ENCODE data around the gene CDKN2AIPNL.
A peak's percentile ranks its signal among the peaks of the same experiment; 100 is the strongest.
"Not testable (repeated sequence)": the region's sequence is repeated elsewhere in the genome, so short reads cannot be mapped to it uniquely, and the experiment has no call there.

CDKN2AIPNL gene

GRCh38 chr5:134387443-134387842 lies 24.2 kb downstream of the CDKN2AIPNL start:
- DNase-seq (ENCODE audit: low read depth), result no peak
- H3K4me3 ChIP-seq (ENCODE audit: low read depth, low read length), result no peak overlapping the region
- no peak for TF ChIP-seq CTCF (IDR thresholded peaks at IDR 0.05; ENCODE audit: insufficient read depth, low read depth, low read length, missing control alignments)

DNA sequence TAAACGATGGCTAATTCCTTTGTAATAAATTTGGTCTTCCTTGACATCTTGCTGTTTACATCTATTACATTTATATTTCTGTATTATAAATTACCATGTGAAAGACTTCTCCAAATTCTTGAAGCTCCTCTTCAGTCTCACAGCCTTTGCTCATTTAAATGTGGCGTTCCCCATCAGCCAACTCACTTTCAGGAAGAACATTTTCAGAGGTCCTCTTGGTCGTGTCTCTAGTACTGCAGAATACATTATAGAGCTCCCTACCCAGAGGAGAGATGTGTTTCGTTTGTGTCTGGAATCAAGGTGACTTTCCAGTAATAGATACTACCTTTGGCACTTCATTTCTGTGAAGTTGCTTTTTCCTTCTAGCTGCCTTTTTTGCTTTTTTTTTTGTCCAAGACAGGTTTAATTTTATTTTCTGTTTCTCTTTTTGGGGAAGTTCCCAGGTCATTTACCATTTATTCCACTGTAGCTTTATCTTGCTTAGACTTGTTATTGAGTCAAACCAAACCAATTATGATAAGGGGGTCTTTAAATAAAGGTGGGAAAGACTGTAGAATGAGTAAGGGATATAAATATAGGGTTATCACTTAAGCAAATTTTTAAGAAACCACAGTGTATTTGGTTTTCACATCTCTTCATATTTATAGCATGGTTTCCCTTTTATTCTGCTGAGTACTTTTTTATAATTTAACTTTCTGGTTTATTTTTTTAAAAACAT lies 27.5 kb downstream of the CDKN2AIPNL start:
- peak overlapping the region; percentile 27; the same call in 1 of the 2 replicates for H3K4me3 ChIP-seq (ENCODE audit: low read depth, low read length)
- DNase-seq (ENCODE audit: low read depth), result no peak
- TF ChIP-seq CTCF (IDR thresholded peaks at IDR 0.05; ENCODE audit: insufficient read depth, low read depth, low read length, missing control alignments), result no peak

GRCh38 chr5:134382204-134382603 lies 29.5 kb downstream of the CDKN2AIPNL start:
- H3K4me3 ChIP-seq (ENCODE audit: low read depth, low read length); DNase-seq (ENCODE audit: low read depth): not testable (repeated sequence)

DNA sequence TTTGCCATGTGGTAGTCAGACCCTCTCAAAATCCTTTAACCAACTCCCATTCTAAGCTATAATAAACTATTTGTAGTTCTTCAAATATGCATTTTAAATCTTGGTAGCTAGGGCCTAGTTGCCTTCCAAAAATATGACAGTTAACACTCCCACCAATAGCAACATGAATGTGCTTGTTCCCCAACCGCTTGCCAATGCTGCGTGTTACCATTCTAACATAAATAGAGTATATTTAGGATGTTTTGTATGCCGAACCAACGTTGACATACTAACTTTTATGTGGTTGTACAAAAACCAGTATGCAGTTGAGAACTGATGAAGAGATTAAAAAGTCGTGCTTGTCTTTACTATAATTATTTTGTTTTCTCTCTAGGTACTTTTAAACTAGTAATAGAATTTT lies 31.3 kb downstream of the CDKN2AIPNL start:
- H3K4me3 ChIP-seq (ENCODE audit: low read depth, low read length), result no peak overlapping the region
- TF ChIP-seq CTCF (IDR thresholded peaks at IDR 0.05; ENCODE audit: insufficient read depth, low read depth, low read length, missing control alignments), result no peak
- DNase-seq (ENCODE audit: low read depth), result no peak

DNA sequence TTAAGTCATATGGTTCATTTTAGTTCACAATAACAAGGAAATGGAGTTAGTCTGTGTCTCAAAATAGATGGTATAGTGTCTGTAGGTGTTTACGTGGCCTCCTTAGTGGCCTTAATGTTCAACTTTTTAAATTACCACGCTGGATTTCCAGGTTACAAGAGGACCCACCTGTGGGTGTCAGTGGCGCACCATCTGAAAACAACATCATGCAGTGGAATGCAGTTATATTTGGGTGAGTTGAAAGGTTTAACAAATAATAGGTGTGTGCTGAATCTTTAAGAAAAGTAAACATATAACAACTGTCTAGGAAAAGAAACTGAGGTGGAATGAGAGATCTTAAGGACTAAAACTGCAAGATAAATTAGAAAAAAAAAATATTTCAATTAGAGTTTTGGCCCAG lies 37.4 kb downstream of the CDKN2AIPNL start:
- H3K4me3 ChIP-seq (ENCODE audit: low read depth, low read length), result no peak overlapping the region
- DNase-seq (ENCODE audit: low read depth), result peak; percentile 14
- no peak for TF ChIP-seq CTCF (IDR thresholded peaks at IDR 0.05; ENCODE audit: insufficient read depth, low read depth, low read length, missing control alignments)

- H3K4me3 ChIP-seq (ENCODE audit: low read depth, low read length), result not testable (repeated sequence)
Observed at GRCh38 chr5:134373633-134374032, 38.0 kb downstream of the CDKN2AIPNL start.

GRCh38 chr5:134371834-134372340 lies 39.8 kb downstream of the CDKN2AIPNL start:
- TF ChIP-seq CTCF (IDR thresholded peaks at IDR 0.05; ENCODE audit: insufficient read depth, low read depth, low read length, missing control alignments), result no peak
- H3K4me3 ChIP-seq (ENCODE audit: low read depth, low read length), result peak overlapping the region; percentile 93
- peak; percentile 59 for DNase-seq (ENCODE audit: low read depth)

More at GRCh38 chr5:134373633-134374032, 38.0 kb downstream of the CDKN2AIPNL start:
- not testable (repeated sequence) for DNase-seq (ENCODE audit: low read depth)
